Esophagus (tissue), 2 donors: ENCODE measurements around the gene MYOM1. TPM values are rescaled to one million over a fixed set of nuclear protein-coding genes. Genes with fewer than 3 reads are reported as not detected.

Experiments
- polyA plus RNA-seq, 2 donors: library from polyadenylated mRNA; stranded (reverse); fragments of 200-250 nt; gene quantifications; one replicate each; pipeline ENCODE4 v1.2.3, GENCODE V29; 2013
- donor health status: healthy with polysubstance abuse.
- donor health status: Bipolar disorder and iron deficiency.

Gene MYOM1
- polyA plus RNA-seq, 2 donors: 1.6 to 1.7 TPM

Other genes starting within 250 kb of the MYOM1 start
- 10 to 100 TPM in 1 of 2 donors, 1 to 10 TPM in 1; 6.2 to 10.9 TPM for gene LPIN2, start 206.8 kb downstream of the MYOM1 start, polyA plus RNA-seq
- 100 to 1,000 TPM; 342 to 364 TPM for gene MYL12A, start 27.8 kb upstream of the MYOM1 start, polyA plus RNA-seq
- gene MYL12B, start 42.2 kb upstream of the MYOM1 start, polyA plus RNA-seq: 100 to 1,000 TPM; 573 to 578 TPM
- gene TGIF1, start 230.2 kb upstream of the MYOM1 start, polyA plus RNA-seq: 10 to 100 TPM; 25.1 to 29.7 TPM